Stomach (tissue), 9 donors: ENCODE results near the gene SEL1L. TPM values are rescaled to one million over a fixed set of nuclear protein-coding genes. Genes with fewer than 3 reads are reported as not detected.
A peak's percentile ranks its signal among the peaks of the same experiment; 100 is the strongest.

ENCODE experiments used
- DNase-seq, 2 donors: peaks; one replicate each; pipeline versions ENCODE4 v3.0.0 to v3.0.0-alpha.2; 2013 to 2019
- H3K27ac ChIP-seq, 5 donors: fragments of 200-600 bp in 4 of 5; sonication (generic) in 4 of 5; one replicate each; pipeline ENCODE4 v1.5.1; 2013 to 2019; ENCODE audit warnings: mild to moderate bottlenecking in 1 of 5, moderate library complexity in 1 of 5
- H3K27me3 ChIP-seq, 3 donors: fragments of 200-600 bp; sonication (generic); one replicate each; pipeline ENCODE4 v1.5.1; 2017 to 2019; ENCODE audit warnings: mixed run types in 1 of 3
- H3K36me3 ChIP-seq, 4 donors: fragments of 200-600 bp; sonication (generic); 1 replicate in 3 of 4; 2 replicates in 1 of 4; pipeline ENCODE4 v1.5.1; 2016 to 2019
- H3K4me1 ChIP-seq, 4 donors: fragments of 200-600 bp; sonication (generic); one replicate each; pipeline ENCODE4 v1.5.1; 2016 to 2019
- H3K4me3 ChIP-seq, 4 donors: fragments of 200-600 bp; sonication (generic) in 3 of 4; one replicate each; pipeline ENCODE4 v1.5.1; 2016 to 2019; ENCODE audit warnings: mild to moderate bottlenecking in 1 of 4
- H3K9me3 ChIP-seq, 4 donors: fragments of 200-600 bp; sonication (generic); one replicate each; pipeline ENCODE4 v1.5.1; 2016 to 2019
- CTCF ChIP-seq, 7 experiments: fragments of 450-650 bp in 4 of 7; fragments of 200-600 bp in 3 of 7; sonication (generic) in 3 of 7; IDR thresholded peaks; one replicate each; pipeline ENCODE4 v1.5.1; 2016 to 2019; ENCODE audit warnings: antibody characterized with exemption in 7 of 7, control low read depth in 2 of 7, mild to moderate bottlenecking in 1 of 7
- EP300 ChIP-seq: sonication (generic); formaldehyde crosslinking; IDR thresholded peaks from one replicate; pipeline ENCODE4 v1.6.1; 2017; ENCODE audit warnings: antibody characterized with exemption
- POLR2A ChIP-seq, 4 donors: fragments of 450-650 bp; IDR thresholded peaks; one replicate each; pipeline ENCODE4 v1.6.1; 2016; ENCODE audit warnings: antibody characterized with exemption in 4 of 4, control low read depth in 2 of 4, mild to moderate bottlenecking in 1 of 4, moderate library complexity in 1 of 4
- POLR2AphosphoS5 ChIP-seq, 3 donors: sonication (generic); formaldehyde crosslinking; IDR thresholded peaks; one replicate each; pipeline ENCODE4 v1.6.1; 2016; ENCODE audit warnings: antibody characterized with exemption in 3 of 3
- WGBS, 5 donors: extraction: QIAGEN DNeasy Blood & Tissue Kit in 3 of 5; methylation state at CpG; one replicate each; pipeline versions ENCODE4 v1.1.5 to v1.1.7; 2013 to 2018; 5-methylcytosine and 5-hydroxymethylcytosine counted together
- intact Hi-C: fragments of 100-400 bp; cut with DNase I; formaldehyde crosslinking; loops from one replicate; pipeline ENCODE4 v1.15.1; 2023; ENCODE audit warnings: low total_unique reads
- polyA plus RNA-seq, 3 donors: library from polyadenylated mRNA; stranded (reverse); fragments of 200-250 nt; gene quantifications; one replicate each; pipeline ENCODE4 v1.2.3, GENCODE V29; 2013
- total RNA-seq, 5 donors: library from RNA; depleted of rRNA; stranded (reverse); fragments of >200 nt; gene quantifications; one replicate each; pipeline versions ENCODE4 v1.1.0 to v1.2.3, GENCODE V29; 2014 to 2016
- donor health status: healthy with polysubstance abuse.
- donor health status: Bipolar disorder and iron deficiency.
- donor health status: healthy.

Gene SEL1L
- total and polyA plus RNA-seq, 8 donors, result 5.0 to 175 (median 12.8) TPM

- no peak for DNase-seq
- H3K27ac ChIP-seq, result no peak overlapping the region
- peaks cover 0 to 5% (median 4%) of the 10 kb centered on the region in 4 donors for H3K4me1 ChIP-seq
- no peaks in the 10 kb centered on the region for H3K36me3 ChIP-seq
- WGBS, 5 donors, result 71 to 77% (median 75%) methylated on average over 5 of the region's 5 CpGs
- intact Hi-C loops, result no loop called here
- H3K27me3 ChIP-seq, result peaks cover 0 to 82% (median 9%) of the 10 kb centered on the region in 3 donors
- no peak overlapping the region for H3K4me3 ChIP-seq
- H3K9me3 ChIP-seq, result no peaks in the 10 kb centered on the region
- TF ChIP-seq POLR2A (IDR thresholded peaks at IDR 0.05) (no peak), CTCF (IDR thresholded peaks at IDR 0.05) (no peak), EP300 (no peak), POLR2AphosphoS5 (IDR thresholded peaks at IDR 0.05) (no peak)
Measured at GRCh38 chr14:81441626-81442134, 92.0 kb downstream of the SEL1L start.

DNA sequence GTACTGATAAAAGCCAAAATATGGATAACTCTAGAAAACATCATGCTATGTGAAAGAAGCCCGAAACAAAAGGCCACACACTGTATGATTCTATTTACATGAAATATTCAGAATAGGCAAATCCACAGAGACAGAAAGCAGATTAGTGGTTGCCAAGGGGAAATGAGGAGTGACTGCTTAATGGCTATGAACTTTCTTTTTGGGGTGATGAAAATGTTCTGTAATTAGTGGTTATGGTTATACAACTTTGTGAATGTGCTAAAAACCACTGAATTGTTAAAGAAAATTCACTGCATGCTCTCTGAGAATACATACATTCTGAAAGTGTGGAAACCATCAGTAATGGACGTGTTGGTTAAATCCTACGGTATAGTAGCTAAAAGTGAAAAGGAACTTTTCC, 93.6 kb downstream of the SEL1L start:
- H3K27me3 ChIP-seq, result peaks cover 0 to 91% (median 21%) of the 10 kb centered on the region in 3 donors
- no peak for DNase-seq
- H3K4me1 ChIP-seq, result peaks cover 10 to 21% (median 17%) of the 10 kb centered on the region in 4 donors
- no peaks in the 10 kb centered on the region for H3K36me3 ChIP-seq
- intact Hi-C loops, result no loop called here
- no peak overlapping the region for H3K4me3 ChIP-seq
- TF ChIP-seq CTCF (IDR thresholded peaks at IDR 0.05), result no peak
- TF ChIP-seq POLR2A (IDR thresholded peaks at IDR 0.05), result no peak
- TF ChIP-seq POLR2AphosphoS5 (IDR thresholded peaks at IDR 0.05), result no peak
- no peak for TF ChIP-seq EP300
- no peaks in the 10 kb centered on the region for H3K9me3 ChIP-seq
- no peak overlapping the region for H3K27ac ChIP-seq
- whole genome bisulfite sequencing, 5 donors, result 82 to 90% (median 86%) methylated on average over 3 of the region's 3 CpGs

- TF ChIP-seq POLR2AphosphoS5 (IDR thresholded peaks at IDR 0.05) (no peak), CTCF (IDR thresholded peaks at IDR 0.05) (no peak), POLR2A (IDR thresholded peaks at IDR 0.05) (no peak), EP300 (no peak)
- H3K4me1 ChIP-seq, result peaks cover 10 to 24% (median 19%) of the 10 kb centered on the region in 4 donors
- H3K9me3 ChIP-seq, result no peaks in the 10 kb centered on the region
- no peak for DNase-seq
- 27 to 41% (median 32%) methylated on average over 4 of the region's 4 CpGs for WGBS, 5 donors
- intact Hi-C loops, result no loop called here
- no peak overlapping the region for H3K4me3 ChIP-seq
- H3K27me3 ChIP-seq, result peaks cover 0 to 89% (median 21%) of the 10 kb centered on the region in 3 donors
- no peak overlapping the region for H3K27ac ChIP-seq
- H3K36me3 ChIP-seq, result no peaks in the 10 kb centered on the region
Measured at GRCh38 chr14:81437244-81437643, 96.4 kb downstream of the SEL1L start.

DNA sequence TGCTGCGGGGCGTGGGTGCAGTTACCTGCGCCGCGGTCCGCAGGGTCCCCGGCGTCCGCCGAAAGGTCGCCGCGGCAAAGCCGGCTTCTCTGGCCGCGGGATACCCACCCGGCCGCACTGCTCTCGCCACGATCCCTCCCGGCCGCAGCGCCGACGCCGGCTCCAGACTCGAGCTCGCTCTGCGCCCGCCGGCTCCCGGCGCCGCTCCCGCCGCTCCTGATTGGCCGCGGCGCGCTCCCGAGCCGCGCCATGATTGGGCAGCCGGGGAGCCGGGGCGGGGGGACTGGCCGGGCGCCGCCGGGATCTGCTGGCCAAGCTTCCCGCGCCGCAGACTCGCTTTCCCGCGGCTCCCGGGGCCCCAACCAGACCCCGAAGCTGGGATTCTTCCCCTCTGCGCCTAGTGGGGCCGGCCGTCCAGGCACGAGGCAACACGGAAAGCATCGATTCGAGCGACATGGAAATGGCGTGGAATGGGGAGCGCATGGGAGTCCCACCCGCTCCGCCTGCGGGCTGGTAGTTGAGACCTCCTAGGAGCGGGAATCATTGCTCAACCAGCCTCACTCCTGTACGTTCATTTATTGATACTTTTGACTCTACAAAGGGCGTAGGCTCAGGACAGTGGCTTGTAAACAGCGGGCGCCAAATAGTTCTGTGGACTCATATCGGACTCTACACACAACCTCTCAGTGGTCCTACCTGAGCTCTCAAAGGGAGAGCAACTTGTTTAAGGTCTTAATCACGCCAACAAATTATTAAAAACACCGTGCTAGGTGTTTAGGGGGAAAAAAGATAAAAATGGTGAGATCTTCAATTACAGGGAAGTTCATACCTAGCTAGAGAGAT, 97.1 kb downstream of the SEL1L start:
- Histone ChIP-seq H3K4me3 (peak overlapping the region; percentile 68 to 80 (median 72)), H3K4me1 (peaks cover 10 to 24% (median 19%) of the 10 kb centered on the region in 4 donors), H3K36me3 (no peaks in the 10 kb centered on the region), H3K9me3 (no peaks in the 10 kb centered on the region), H3K27ac (peak overlapping the region; percentile 41 to 76 (median 55)), H3K27me3 (peaks cover 0 to 83% (median 21%) of the 10 kb centered on the region in 3 donors)
- TF ChIP-seq POLR2A (IDR thresholded peaks at IDR 0.05) (no peak), POLR2AphosphoS5 (IDR thresholded peaks at IDR 0.05) (peak in 1 of 3 donors; percentile 29)
- intact Hi-C loops, result no loop called here
- WGBS, 5 donors, result 1 to 2% (median 2%) methylated on average over 37 to 77 of the region's 79 CpGs
- DNase-seq, result peak; percentile 83 to 95
